ENCODE results near the gene CHST12. TPM values are rescaled to one million over a fixed set of nuclear protein-coding genes. Genes with fewer than 3 reads are reported as not detected.

Gene CHST12
- total RNA-seq, 1 donor from 2014 or later, result 27.3 TPM

DNA sequence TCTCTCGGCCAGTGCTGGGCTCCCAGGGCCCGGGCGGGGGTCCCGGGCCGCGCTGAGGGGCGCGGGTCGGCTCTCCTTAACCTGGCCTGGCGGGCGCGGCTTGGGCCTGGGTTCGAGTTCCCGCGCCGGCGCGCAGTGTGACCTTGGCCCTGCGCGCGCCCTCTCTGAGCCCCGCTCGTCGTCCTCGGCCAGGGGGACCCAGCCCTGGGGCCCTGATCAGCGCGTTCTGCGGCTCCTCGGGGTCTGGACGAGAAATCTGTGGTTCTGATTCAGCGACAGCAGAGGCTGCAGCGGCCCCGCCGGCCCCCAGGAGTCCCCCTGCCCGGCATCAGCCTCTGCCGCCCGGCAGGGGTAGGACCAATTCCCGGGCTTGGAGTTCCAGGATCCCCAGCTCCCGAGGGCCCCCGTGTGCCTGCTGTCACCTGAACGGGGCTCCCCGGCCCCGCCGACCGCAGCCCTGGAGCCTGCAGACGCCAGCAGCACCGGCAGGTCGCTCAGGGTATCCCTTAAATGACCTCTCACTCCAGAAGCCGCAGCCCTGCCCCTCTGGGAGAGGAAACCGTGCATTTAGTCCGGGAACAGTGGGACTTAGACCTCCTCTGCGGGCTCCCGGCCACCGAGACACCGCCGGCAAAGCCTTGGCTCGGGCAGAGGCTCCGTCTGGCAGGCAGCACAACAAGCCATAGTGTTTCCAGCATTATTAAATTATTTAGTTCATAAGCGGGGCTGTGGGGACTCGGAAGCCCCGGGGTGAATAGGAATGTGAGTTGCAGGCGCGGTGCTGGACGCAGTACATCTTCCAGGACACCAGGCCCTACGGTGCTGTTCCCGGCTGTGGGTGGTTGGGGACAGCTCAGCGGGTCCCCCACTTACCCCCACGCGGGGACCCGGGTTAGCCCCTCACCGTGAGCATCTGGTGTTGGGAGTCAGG is 572 bp downstream of the CHST12 start:
- peak overlapping the region; percentile 86 for H3K4me3 Mint-ChIP-seq (ENCODE audit: unreplicated experiment)
- TF ChIP-seq, protein P1, sequence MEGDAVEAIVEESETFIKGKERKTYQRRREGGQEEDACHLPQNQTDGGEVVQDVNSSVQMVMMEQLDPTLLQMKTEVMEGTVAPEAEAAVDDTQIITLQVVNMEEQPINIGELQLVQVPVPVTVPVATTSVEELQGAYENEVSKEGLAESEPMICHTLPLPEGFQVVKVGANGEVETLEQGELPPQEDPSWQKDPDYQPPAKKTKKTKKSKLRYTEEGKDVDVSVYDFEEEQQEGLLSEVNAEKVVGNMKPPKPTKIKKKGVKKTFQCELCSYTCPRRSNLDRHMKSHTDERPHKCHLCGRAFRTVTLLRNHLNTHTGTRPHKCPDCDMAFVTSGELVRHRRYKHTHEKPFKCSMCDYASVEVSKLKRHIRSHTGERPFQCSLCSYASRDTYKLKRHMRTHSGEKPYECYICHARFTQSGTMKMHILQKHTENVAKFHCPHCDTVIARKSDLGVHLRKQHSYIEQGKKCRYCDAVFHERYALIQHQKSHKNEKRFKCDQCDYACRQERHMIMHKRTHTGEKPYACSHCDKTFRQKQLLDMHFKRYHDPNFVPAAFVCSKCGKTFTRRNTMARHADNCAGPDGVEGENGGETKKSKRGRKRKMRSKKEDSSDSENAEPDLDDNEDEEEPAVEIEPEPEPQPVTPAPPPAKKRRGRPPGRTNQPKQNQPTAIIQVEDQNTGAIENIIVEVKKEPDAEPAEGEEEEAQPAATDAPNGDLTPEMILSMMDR (IDR thresholded peaks at IDR 0.05; ENCODE audit: partially characterized antibody, unreplicated experiment), result peak; percentile 16
- peak; percentile 60 for DNase-seq
- peaks cover 31% of the 10 kb centered on the region for H3K4me1 Mint-ChIP-seq (ENCODE audit: low read depth, unreplicated experiment)
- H3K27ac Mint-ChIP-seq (ENCODE audit: unreplicated experiment), result no peak overlapping the region
- H3K9me3 Mint-ChIP-seq (ENCODE audit: unreplicated experiment), result peaks cover 8% of the 10 kb centered on the region
- H3K36me3 Mint-ChIP-seq (ENCODE audit: unreplicated experiment), result no peaks in the 10 kb centered on the region
- H3K27me3 Mint-ChIP-seq (ENCODE audit: unreplicated experiment), result peaks cover 6% of the 10 kb centered on the region

DNA sequence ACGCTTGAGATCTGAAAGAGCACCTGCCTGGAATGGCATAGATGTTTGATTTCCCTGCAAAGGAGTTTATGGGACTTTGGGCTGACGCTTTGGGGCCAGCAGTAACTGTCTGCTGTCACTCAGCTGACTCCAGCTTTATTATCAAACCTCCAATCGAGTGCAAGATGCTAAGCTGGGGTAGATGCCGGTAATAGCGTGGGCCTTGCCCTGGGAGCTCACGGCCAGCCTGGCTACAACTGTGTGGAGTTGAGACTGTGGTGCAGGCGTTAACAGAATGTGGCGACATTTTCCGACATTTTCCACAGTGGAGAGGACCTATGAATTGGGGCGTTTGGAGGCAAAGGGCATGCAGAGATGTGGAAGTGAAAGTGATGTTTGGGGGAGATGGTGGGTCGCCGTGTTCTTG is 1.3 kb downstream of the CHST12 start:
- H3K4me3 Mint-ChIP-seq (ENCODE audit: unreplicated experiment), result peak overlapping the region; percentile 86
- peaks cover 9% of the 10 kb centered on the region for H3K9me3 Mint-ChIP-seq (ENCODE audit: unreplicated experiment)
- H3K4me1 Mint-ChIP-seq (ENCODE audit: low read depth, unreplicated experiment), result peaks cover 33% of the 10 kb centered on the region
- H3K27ac Mint-ChIP-seq (ENCODE audit: unreplicated experiment), result no peak overlapping the region
- H3K36me3 Mint-ChIP-seq (ENCODE audit: unreplicated experiment), result no peaks in the 10 kb centered on the region
- DNase-seq, result no peak
- H3K27me3 Mint-ChIP-seq (ENCODE audit: unreplicated experiment), result peaks cover 6% of the 10 kb centered on the region
- TF ChIP-seq, protein P1 (IDR thresholded peaks at IDR 0.05; ENCODE audit: partially characterized antibody, unreplicated experiment), result no peak

DNA sequence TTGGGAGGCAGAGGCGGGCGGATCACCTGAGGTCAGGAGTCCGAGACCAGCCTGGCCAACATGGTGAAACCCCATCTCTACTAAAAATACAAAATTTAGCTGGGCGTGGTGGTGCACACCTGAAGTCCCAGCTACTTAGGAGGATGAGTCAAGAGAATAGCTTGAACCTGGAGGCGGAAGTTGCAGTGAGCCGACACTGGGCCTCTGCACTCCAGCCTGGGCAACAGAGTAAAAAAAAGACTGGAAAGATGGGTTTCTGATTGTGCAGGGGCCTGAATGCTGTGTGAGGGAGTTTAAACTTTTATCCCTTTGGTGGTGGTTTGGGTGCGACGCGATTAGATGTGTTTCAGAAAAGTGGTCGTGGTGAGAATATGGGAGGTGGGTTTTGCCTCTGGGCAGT is 1.8 kb downstream of the CHST12 start:
- Mint-ChIP-seq H3K36me3 (ENCODE audit: unreplicated experiment) (no peaks in the 10 kb centered on the region), H3K4me1 (ENCODE audit: low read depth, unreplicated experiment) (peaks cover 37% of the 10 kb centered on the region), H3K27me3 (ENCODE audit: unreplicated experiment) (peaks cover 6% of the 10 kb centered on the region), H3K27ac (ENCODE audit: unreplicated experiment) (no peak overlapping the region), H3K9me3 (ENCODE audit: unreplicated experiment) (peaks cover 11% of the 10 kb centered on the region), H3K4me3 (ENCODE audit: unreplicated experiment) (peak overlapping the region; percentile 86)
- DNase-seq, result no peak
- TF ChIP-seq, protein P1 (IDR thresholded peaks at IDR 0.05; ENCODE audit: partially characterized antibody, unreplicated experiment), result no peak

DNA sequence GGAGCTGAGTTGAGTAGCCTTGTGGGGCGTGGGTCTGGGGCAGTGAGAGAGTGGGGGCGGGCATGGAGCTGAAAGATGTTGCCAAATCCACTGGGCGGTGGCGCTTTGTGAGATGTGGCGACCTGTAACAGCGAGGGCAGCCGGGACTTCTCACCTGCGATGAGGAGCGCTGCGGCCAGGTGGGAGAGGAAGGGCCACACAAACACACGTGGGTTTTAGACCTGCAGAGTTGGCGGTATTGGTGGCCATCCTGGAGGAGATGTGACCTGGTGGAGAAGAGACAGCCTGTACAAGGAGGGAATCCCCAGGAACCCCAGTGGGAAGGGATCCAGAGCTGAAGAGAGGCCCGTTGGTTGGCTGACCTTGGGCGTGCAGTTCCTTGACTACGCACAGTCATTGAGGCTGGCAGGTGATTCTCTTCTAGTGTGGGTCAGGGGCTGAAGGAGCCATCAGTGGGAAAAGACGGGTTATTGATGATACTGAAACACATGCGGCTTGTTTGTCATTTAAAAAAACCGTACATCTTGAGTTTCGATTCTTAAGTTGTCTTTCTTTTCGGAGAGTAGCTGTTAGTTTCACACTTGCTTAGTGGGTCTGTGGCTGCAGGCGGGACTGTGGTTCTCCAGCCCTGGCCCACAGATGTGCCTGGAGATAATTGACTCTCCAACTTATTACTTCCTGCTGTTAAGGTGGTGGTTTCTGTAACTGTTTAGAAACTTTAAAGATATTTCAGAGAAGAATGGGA is 2.4 kb downstream of the CHST12 start:
- DNase-seq, result no peak
- H3K27ac Mint-ChIP-seq (ENCODE audit: unreplicated experiment), result no peak overlapping the region

More for the DNA sequence above, 2.4 kb downstream of the CHST12 start:
- TF ChIP-seq, protein P1 (IDR thresholded peaks at IDR 0.05; ENCODE audit: partially characterized antibody, unreplicated experiment), result no peak
- Mint-ChIP-seq H3K4me3 (ENCODE audit: unreplicated experiment) (peak overlapping the region; percentile 86), H3K36me3 (ENCODE audit: unreplicated experiment) (no peaks in the 10 kb centered on the region), H3K9me3 (ENCODE audit: unreplicated experiment) (peaks cover 11% of the 10 kb centered on the region), H3K27me3 (ENCODE audit: unreplicated experiment) (peaks cover 9% of the 10 kb centered on the region), H3K4me1 (ENCODE audit: low read depth, unreplicated experiment) (peaks cover 37% of the 10 kb centered on the region)

Measured in glutamatergic neuron (in vitro differentiated cells).